H1 (cell line): Measurements from ENCODE around the gene TMEM79. TPM values are rescaled to one million over a fixed set of nuclear protein-coding genes. Genes with fewer than 3 reads are reported as not detected.

Source experiments
- CTCF ChIA-PET: fragments of 300-600 bp; sonication (Branson Sonifier 250); formaldehyde crosslinking; loops from one replicate; lab custom pipeline; 2021; ENCODE audit not compliant: partially characterized antibody; lab: Charles Lee
- POLR2A ChIA-PET: fragments of 300-600 bp; sonication (Branson Sonifier 250); formaldehyde crosslinking; loops from one replicate; lab custom pipeline; 2021; ENCODE audit warnings: inconsistent platforms; ENCODE audit not compliant: partially characterized antibody; lab: Charles Lee
- DNase-seq, 2 experiments: peaks; one replicate each; pipeline versions ENCODE4 v3.0.0 to v3.0.0-alpha.2; 2010 to 2022; ENCODE audit warnings: low spot score in 2 of 2, low read depth in 1 of 2, mixed read lengths in 1 of 2
- FAIRE-seq: peaks from 2 replicates; lab custom pipeline; 2011; peaks lifted over from hg19 to GRCh38; lab: Jason Lieb, UNC
- H2AFZ ChIP-seq: 2 replicates; pipeline ENCODE4 v1.8.1; 2012; ENCODE audit warnings: low read length, inconsistent platforms
- H2AK5ac ChIP-seq: 2 replicates; pipeline ENCODE4 v1.6.1; 2013; ENCODE audit warnings: low read depth, low read length
- H2BK120ac ChIP-seq: replicated peaks from 2 replicates; pipeline ENCODE3; 2013; ENCODE audit warnings: low read depth, low read length, inconsistent platforms
- H2BK12ac ChIP-seq: 2 replicates; pipeline ENCODE4 v1.6.1; 2013; ENCODE audit warnings: low read depth, low read length
- H2BK15ac ChIP-seq: 2 replicates; pipeline ENCODE4 v1.6.1; 2013; ENCODE audit warnings: low read length
- H2BK20ac ChIP-seq: 2 replicates; pipeline ENCODE4 v1.6.1; 2013; ENCODE audit warnings: low read length
- H2BK5ac ChIP-seq: 2 replicates; pipeline ENCODE4 v1.6.1; 2013; ENCODE audit warnings: low read depth, low read length
- H3K14ac ChIP-seq: 2 replicates; pipeline ENCODE4 v1.6.1; 2013; ENCODE audit warnings: inconsistent platforms; ENCODE audit not compliant: insufficient read length
- H3K18ac ChIP-seq: 2 replicates; pipeline ENCODE4 v1.6.1; 2013; ENCODE audit warnings: low read length; ENCODE audit errors: extremely low read depth
- H3K23ac ChIP-seq: 2 replicates; pipeline ENCODE4 v1.6.1; 2013; ENCODE audit warnings: inconsistent platforms; ENCODE audit not compliant: insufficient read length
- H3K23me2 ChIP-seq: 2 replicates; pipeline ENCODE4 v1.6.1; 2013; ENCODE audit warnings: low read depth, low read length
- H3K27ac ChIP-seq: 2 replicates; pipeline ENCODE4 v1.6.1; 2011; ENCODE audit warnings: low read depth, low read length, inconsistent platforms
- H3K27me3 ChIP-seq, 4 experiments: replicated peaks in 1 of 4; 1 replicate in 1 of 4; 2 replicates in 3 of 4; pipeline versions ENCODE4 v1.6.1 to v1.8.1; 2011 to 2013; ENCODE audit warnings: low read length in 3 of 4, mild to moderate bottlenecking in 3 of 4, inconsistent platforms in 2 of 4, mixed read lengths in 2 of 4, moderate library complexity in 1 of 4; ENCODE audit not compliant: control insufficient read depth in 3 of 4, insufficient read depth in 3 of 4; ENCODE audit errors: extremely low read depth in 1 of 4
- H3K36me3 ChIP-seq, 4 experiments: 2 replicates each; pipeline versions ENCODE4 v1.6.1 to v1.8.1; 2011 to 2013; ENCODE audit warnings: mild to moderate bottlenecking in 4 of 4, low read length in 3 of 4, moderate library complexity in 2 of 4, control low read depth in 1 of 4, inconsistent platforms in 1 of 4; ENCODE audit not compliant: insufficient read depth in 4 of 4, control insufficient read depth in 2 of 4
- H3K4ac ChIP-seq: replicated peaks from 2 replicates; pipeline ENCODE3; 2013; ENCODE audit warnings: low read length, low read depth, mixed read lengths, inconsistent platforms; ENCODE audit not compliant: insufficient read length
- H3K4me1 ChIP-seq, 4 experiments: replicated peaks in 1 of 4; 1 replicate in 1 of 4; 2 replicates in 3 of 4; pipeline versions ENCODE4 v1.6.1 to v1.8.1; 2011 to 2013; ENCODE audit warnings: low read length in 3 of 4, inconsistent platforms in 2 of 4, mixed read lengths in 1 of 4; ENCODE audit not compliant: insufficient read depth in 4 of 4, control insufficient read depth in 3 of 4
- H3K4me2 ChIP-seq, 2 experiments: 2 replicates each; pipeline versions ENCODE4 v1.6.1 to v1.8.1; 2011 to 2013; ENCODE audit warnings: low read depth in 2 of 2, low read length in 2 of 2, control low read depth in 1 of 2, inconsistent platforms in 1 of 2, mild to moderate bottlenecking in 1 of 2; ENCODE audit not compliant: insufficient read depth in 1 of 2
- H3K4me3 ChIP-seq, 4 experiments: fragments of 200-600, 300-600 bp in 1 of 4; sonication (generic), shearing (Covaris generic), sonication (Bioruptor Twin) in 1 of 4; 2 replicates each; pipeline versions ENCODE4 v1.5.1 to v1.8.1; 2011 to 2016; ENCODE audit warnings: low read length in 4 of 4, low read depth in 3 of 4, control low read depth in 2 of 4, inconsistent platforms in 2 of 4, mild to moderate bottlenecking in 2 of 4, mixed read lengths in 1 of 4, moderate library complexity in 1 of 4; ENCODE audit not compliant: insufficient read depth in 2 of 4; ENCODE audit errors: extremely low read depth in 1 of 4
- H3K56ac ChIP-seq: replicated peaks from 2 replicates; pipeline ENCODE3; 2013; ENCODE audit warnings: low read depth, mild to moderate bottlenecking, mixed read lengths, low read length, inconsistent platforms; ENCODE audit not compliant: insufficient read length
- H3K79me1 ChIP-seq: 2 replicates; pipeline ENCODE4 v1.6.1; 2013; ENCODE audit warnings: low read depth, low read length, control low read depth
- H3K79me2 ChIP-seq, 2 experiments: 2 replicates each; pipeline versions ENCODE4 v1.6.1 to v1.8.1; 2012 to 2013; ENCODE audit warnings: low read length in 2 of 2, mild to moderate bottlenecking in 2 of 2, inconsistent platforms in 1 of 2; ENCODE audit not compliant: insufficient read depth in 2 of 2, control insufficient read depth in 1 of 2
- H3K9ac ChIP-seq, 4 experiments: replicated peaks in 1 of 4; 1 replicate in 1 of 4; 2 replicates in 3 of 4; pipeline versions ENCODE4 v1.6.1 to v1.8.1; 2011 to 2013; ENCODE audit warnings: low read depth in 3 of 4, low read length in 3 of 4, control low read depth in 2 of 4, mild to moderate bottlenecking in 2 of 4, moderate library complexity in 2 of 4, inconsistent platforms in 1 of 4; ENCODE audit errors: extremely low read depth in 1 of 4
- H3K9me3 ChIP-seq, 2 experiments: 2 replicates each; pipeline versions ENCODE4 v1.6.1 to v1.8.1; 2012 to 2013; ENCODE audit warnings: mild to moderate bottlenecking in 2 of 2, moderate library complexity in 2 of 2, control low read depth in 1 of 2, inconsistent platforms in 1 of 2, low read depth in 1 of 2, low read length in 1 of 2, mixed read lengths in 1 of 2; ENCODE audit not compliant: insufficient read depth in 2 of 2
- H4K20me1 ChIP-seq, 2 experiments: replicated peaks in 1 of 2; 2 replicates each; pipeline versions ENCODE3 to v1.8.1; 2011 to 2013; ENCODE audit warnings: inconsistent platforms in 2 of 2, low read length in 2 of 2, mild to moderate bottlenecking in 1 of 2; ENCODE audit not compliant: insufficient read depth in 2 of 2, control insufficient read depth in 1 of 2
- H4K5ac ChIP-seq: 2 replicates; pipeline ENCODE4 v1.6.1; 2013; ENCODE audit warnings: low read length, low read depth, mixed read lengths, inconsistent platforms; ENCODE audit not compliant: insufficient read length
- H4K8ac ChIP-seq: 2 replicates; pipeline ENCODE4 v1.8.0; 2013; ENCODE audit warnings: mild to moderate bottlenecking, moderate library complexity, low read length, inconsistent platforms; ENCODE audit not compliant: insufficient read depth; ENCODE audit errors: extremely low read depth
- H4K91ac ChIP-seq: replicated peaks from 2 replicates; pipeline ENCODE3; 2013; ENCODE audit warnings: low read length, mixed read lengths, inconsistent platforms; ENCODE audit not compliant: insufficient read length
- ATF3 ChIP-seq: IDR thresholded peaks from 2 replicates; pipeline ENCODE4 v1.6.1; 2011; ENCODE audit warnings: low read depth, mild to moderate bottlenecking, low read length; ENCODE audit not compliant: insufficient read depth
- CREB1 ChIP-seq: IDR thresholded peaks from 2 replicates; pipeline ENCODE4 v1.6.1; 2012; ENCODE audit warnings: inconsistent platforms
- CTBP2 ChIP-seq: IDR thresholded peaks from 2 replicates; pipeline ENCODE4 v1.7.0; 2011; ENCODE audit warnings: borderline replicate concordance, mild to moderate bottlenecking, moderate library complexity, mixed read lengths, low read length; ENCODE audit not compliant: insufficient read depth, insufficient read length
- CTCF ChIP-seq, 3 experiments: IDR thresholded peaks; 1 replicate in 2 of 3; 2 replicates in 1 of 3; pipeline versions ENCODE4 v1.5.1 to v1.6.1; 2011; ENCODE audit warnings: low read length in 3 of 3, mild to moderate bottlenecking in 3 of 3, inconsistent platforms in 2 of 3, low read depth in 1 of 3, moderate library complexity in 1 of 3; ENCODE audit not compliant: insufficient read depth in 1 of 3; ENCODE audit errors: control extremely low read depth in 1 of 3
- EGR1 ChIP-seq: IDR thresholded peaks from 2 replicates; pipeline ENCODE4 v1.6.1; 2011; ENCODE audit warnings: low read depth, low read length, borderline replicate concordance
- HDAC2 ChIP-seq, 2 experiments: fragments of 300-600 bp in 1 of 2; sonication (generic) in 1 of 2; IDR thresholded peaks; 2 replicates each; pipeline ENCODE4 v1.6.1; 2011 to 2012; ENCODE audit warnings: low read depth in 2 of 2, low read length in 2 of 2, mild to moderate bottlenecking in 2 of 2, moderate library complexity in 2 of 2, borderline replicate concordance in 1 of 2, inconsistent platforms in 1 of 2
- JUND ChIP-seq: IDR thresholded peaks from 2 replicates; pipeline ENCODE4 v1.6.1; 2011; ENCODE audit warnings: mild to moderate bottlenecking, improper control_type of control experiment, low read length
- POLR2AphosphoS5 ChIP-seq: IDR thresholded peaks from 2 replicates; pipeline ENCODE4 v1.6.1; 2011; ENCODE audit warnings: low read depth, low read length
- SP4 ChIP-seq: IDR thresholded peaks from 2 replicates; pipeline ENCODE4 v1.6.1; 2012; ENCODE audit warnings: low read length, inconsistent platforms
- TAF7 ChIP-seq: optimal IDR thresholded peaks from 2 replicates; pipeline ENCODE3; 2011; ENCODE audit warnings: low read depth, mild to moderate bottlenecking, inconsistent platforms, low read length, moderate library complexity, borderline replicate concordance
- YY1 ChIP-seq: IDR thresholded peaks from 2 replicates; pipeline ENCODE4 v1.6.1; 2011; ENCODE audit warnings: low read depth, mild to moderate bottlenecking, low read length
- ZNF274 ChIP-seq: IDR thresholded peaks from 2 replicates; pipeline ENCODE4 v1.7.0; 2012; ENCODE audit warnings: low read length, borderline replicate concordance; ENCODE audit errors: extremely low read depth
- polyA plus RNA-seq, 7 experiments: library from polyadenylated mRNA; depleted of rRNA in 3 of 7; stranded (reverse) in 5 of 7; unstranded in 2 of 7; fragments of >200 nt in 5 of 7; fragments of 200-250 nt in 2 of 7; gene quantifications; 1 replicate in 5 of 7; 2 replicates in 1 of 7; 4 replicates in 1 of 7; pipeline versions ENCODE4 v1.2.1 to v1.2.3, GENCODE V29; 2011 to 2013; ENCODE audit warnings: missing spikeins in 2 of 7, mixed read lengths in 2 of 7
- total RNA-seq: library from RNA; stranded (reverse); fragmentation: NEBNext Ultra II Directional; extraction: Animal tissue kit (Norgen Biotek cat#: 25700); gene quantifications from 2 replicates; pipeline ENCODE4 v1.2.1, GENCODE V29; 2021

Gene TMEM79
- total and polyA plus RNA-seq, 2 of the 8 experiments (the other 6 are each of a cell fraction or from before 2014, with no cell fraction given), result 2.1 to 2.3 TPM

GRCh38 chr1:156289857-156290256 lies 5.7 kb downstream of the TMEM79 start:
- Histone ChIP-seq H4K20me1 (peaks cover 0 to 3% of the 10 kb centered on the region in 2 experiments), H3K4me2 (no peak overlapping the region), H3K14ac (no peak overlapping the region), H3K23ac (no peak overlapping the region), H3K9ac (no peak overlapping the region), H3K4me3 (no peak overlapping the region), H3K23me2 (peaks cover 2% of the 10 kb centered on the region; the same call in 1 of the 2 replicates), H3K27ac (no peak overlapping the region), H4K91ac (no peak overlapping the region), H2BK20ac (no peak overlapping the region), H3K4ac (no peak overlapping the region), H2BK12ac (no peak overlapping the region), H4K5ac (no peak overlapping the region), H4K8ac (no peak overlapping the region), H3K79me2 (no peaks in the 10 kb centered on the region), H3K4me1 (peaks cover 0 to 7% (median under 1%) of the 10 kb centered on the region in 4 experiments; a peak in 2 of 7 replicates), H3K9me3 (no peaks in the 10 kb centered on the region), H2AFZ (no peak overlapping the region), H3K56ac (no peak overlapping the region), H2BK120ac (no peak overlapping the region), H3K27me3 (no peaks in the 10 kb centered on the region), H3K79me1 (0 out of 2 replicates have a peak, but pooled peaks cover 1% of the 10 kb centered on the region), H2BK5ac (no peak overlapping the region), H2AK5ac (no peak overlapping the region), H3K36me3 (peaks cover 0 to 7% (median 0%) of the 10 kb centered on the region in 4 experiments; a peak in 2 of 8 replicates), H3K18ac (no peak overlapping the region), H2BK15ac (no peak overlapping the region)
- POLR2A ChIA-PET, result interaction anchor here (1.6 to 2.9 kb wide), 2 partner anchors 8 to 23 kb away, joined by 5 to 31 read pairs; partner anchors contain the start of gene SMG5
- CTCF ChIA-PET, result no interaction called here
- FAIRE-seq (no peak), DNase-seq (no peak)
- no peak for TF ChIP-seq SP4
- TF ChIP-seq CREB1, result no peak
- TF ChIP-seq TAF7, result no peak
- TF ChIP-seq ATF3, result no peak
- TF ChIP-seq ZNF274, result no peak
- TF ChIP-seq POLR2AphosphoS5, result no peak
- no peak for TF ChIP-seq HDAC2 (IDR thresholded peaks at IDR 0.05; ENCODE audit: borderline replicate concordance in 1 of 2, low read depth in 2 of 2, low read length in 2 of 2)
- TF ChIP-seq JUND, result no peak
- TF ChIP-seq YY1, result no peak
- TF ChIP-seq CTBP2, result no peak
- TF ChIP-seq CTCF (IDR thresholded peaks at IDR 0.05; ENCODE audit: control extremely low read depth in 1 of 3, insufficient read depth in 1 of 3, low read depth in 1 of 3, low read length in 3 of 3), result no peak
- no peak for TF ChIP-seq EGR1
